Ovary (tissue), 9 donors: ENCODE data around the gene GCN1. TPM values are rescaled to one million over a fixed set of nuclear protein-coding genes. Genes with fewer than 3 reads are reported as not detected.

ENCODE experiments used
- DNase-seq, 5 donors: peaks; one replicate each; pipeline ENCODE4 v3.0.0-alpha.2; 2019 to 2020
- H3K27ac ChIP-seq, 2 donors: fragments of 200-600 bp; one replicate each; pipeline versions ENCODE4 v1.5.1 to v1.8.0; 2019 to 2022
- H3K27me3 ChIP-seq: fragments of 200-600 bp; one replicate; pipeline ENCODE4 v1.8.0; 2022
- H3K36me3 ChIP-seq: fragments of 200-600 bp; sonication (generic); one replicate; pipeline ENCODE4 v1.5.1; 2019
- H3K4me1 ChIP-seq: one replicate; pipeline ENCODE4 v1.8.1; 2013; ENCODE audit warnings: mild to moderate bottlenecking, moderate library complexity; ENCODE audit not compliant: insufficient read depth
- H3K4me3 ChIP-seq: fragments of 200-600 bp; sonication (generic); one replicate; pipeline ENCODE4 v1.5.1; 2017
- H3K9me3 ChIP-seq, 2 donors: fragments of 200-600 bp in 1 of 2; sonication (generic) in 1 of 2; one replicate each; pipeline versions ENCODE4 v1.5.1 to v1.8.1; 2013 to 2019; ENCODE audit warnings: mild to moderate bottlenecking in 1 of 2, moderate library complexity in 1 of 2
- CTCF ChIP-seq, 3 donors: fragments of 450-650 bp in 2 of 3; fragments of 200-600 bp in 1 of 3; IDR thresholded peaks; one replicate each; pipeline versions ENCODE4 v1.5.1 to v1.8.0; 2016 to 2022; ENCODE audit warnings: antibody characterized with exemption in 3 of 3, mild to moderate bottlenecking in 1 of 3
- EP300 ChIP-seq: sonication (generic); formaldehyde crosslinking; IDR thresholded peaks from one replicate; pipeline ENCODE4 v1.6.1; 2017; ENCODE audit warnings: antibody characterized with exemption
- POLR2A ChIP-seq: fragments of 450-650 bp; IDR thresholded peaks from one replicate; pipeline ENCODE4 v1.6.1; 2017; ENCODE audit warnings: antibody characterized with exemption, mild to moderate bottlenecking, moderate library complexity
- WGBS, 3 donors: extraction: QIAGEN DNeasy Blood & Tissue Kit in 1 of 3; methylation state at CpG; one replicate each; pipeline versions ENCODE4 v1.1.5 to v1.1.7; 2013 to 2017; 5-methylcytosine and 5-hydroxymethylcytosine counted together
- intact Hi-C, 4 donors: fragments of 100-400 bp; cut with DNase I; formaldehyde crosslinking; loops; one replicate each; pipeline versions ENCODE4 v1.11.0 to v1.15.1; 2022 to 2023
- polyA plus RNA-seq, 2 donors: library from polyadenylated mRNA; stranded (reverse); fragments of 200-250 nt in 1 of 2; fragments of 350-450 nt in 1 of 2; fragmentation: Illumina TruSeq in 1 of 2; extraction: RNeasy Lipid Tissue Mini Kit (QIAGEN cat#74804) in 1 of 2; gene quantifications; one replicate each; pipeline ENCODE4 v1.2.3, GENCODE V29; 2013 to 2014
- total RNA-seq, 7 donors: library from RNA; depleted of rRNA in 2 of 7; stranded (reverse); fragments of >200 nt in 2 of 7; fragmentation: NEBNext Ultra II Directional in 3 of 7; extraction: Animal tissue kit (Norgen Biotek cat#: 25700) in 3 of 7; gene quantifications; one replicate each; pipeline versions ENCODE4 v1.1.0 to v1.2.4, GENCODE V29; 2016 to 2023
- donor health status: DM: no; HTN: no; CAD: no; lungs with moderate emphysema.
- donor health status: DM: no; HTN: no; CAD: no.
- donor health status: Bipolar disorder and iron deficiency.
- donor health status: DM: yes; HTN: yes; CAD: no.
- donor health status: DM: no; HTN: no; CAD: no.
- donor health status: DM: yes; HTN: yes; CAD: no.

Gene GCN1
- total and polyA plus RNA-seq, 9 donors: 22.6 to 86.2 (median 61.4) TPM

DNA sequence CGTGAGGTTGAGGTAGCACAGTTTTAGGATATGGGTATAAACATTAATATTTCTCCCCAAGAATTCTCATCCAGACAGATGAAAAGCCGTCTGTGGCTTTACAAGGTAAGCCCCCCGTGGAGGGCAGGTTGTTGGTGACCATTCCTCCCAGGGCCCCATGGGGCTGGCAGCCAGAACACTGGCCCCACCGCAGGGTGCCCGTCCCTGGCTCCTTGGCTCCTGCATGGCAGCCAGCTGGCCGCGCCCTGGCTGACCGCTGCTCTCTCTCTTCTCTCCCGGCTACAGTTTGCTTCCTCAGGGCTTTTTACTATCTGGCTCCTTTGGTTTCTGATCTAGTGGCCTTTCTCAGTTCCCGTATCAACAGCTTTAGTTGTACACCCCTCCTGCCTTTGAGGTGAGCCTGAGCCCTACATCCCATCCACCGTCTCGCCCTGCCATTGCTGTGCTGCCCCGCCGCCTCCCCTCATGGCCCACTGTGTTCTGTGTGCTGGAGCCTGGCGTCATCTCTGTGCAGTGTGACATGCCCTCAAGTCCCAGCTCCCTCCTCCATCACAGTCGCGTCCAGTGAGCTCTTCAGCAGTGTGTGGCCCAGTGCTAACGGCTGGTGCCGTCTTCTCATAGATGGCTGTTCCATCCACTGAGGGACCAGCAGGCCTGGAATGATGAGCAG lies 103.8 kb downstream of the GCN1 start:
- no peak overlapping the region for H3K4me3 ChIP-seq
- no peak overlapping the region for H3K27ac ChIP-seq
- TF ChIP-seq CTCF (IDR thresholded peaks at IDR 0.05): no peak
- TF ChIP-seq EP300: no peak
- no peak for TF ChIP-seq POLR2A
- peaks cover 2% of the 10 kb centered on the region for H3K4me1 ChIP-seq
- intact Hi-C loops: no loop called here
- H3K36me3 ChIP-seq: no peaks in the 10 kb centered on the region
- no peaks in the 10 kb centered on the region for H3K9me3 ChIP-seq
- DNase-seq: peak in 1 of 5 donors; percentile 29
- WGBS, 3 donors: 77 to 86% (median 85%) methylated on average over 19 of the region's 19 CpGs
- H3K27me3 ChIP-seq: no peaks in the 10 kb centered on the region

- no peak overlapping the region for H3K4me3 ChIP-seq
- no peaks in the 10 kb centered on the region for H3K36me3 ChIP-seq
- WGBS, 3 donors: 63 to 85% (median 69%) methylated on average over 3 of the region's 3 CpGs
- H3K27ac ChIP-seq: no peak overlapping the region
- peaks cover 2% of the 10 kb centered on the region for H3K4me1 ChIP-seq
- TF ChIP-seq POLR2A (no peak), CTCF (IDR thresholded peaks at IDR 0.05) (no peak), EP300 (no peak)
- H3K27me3 ChIP-seq: no peaks in the 10 kb centered on the region
- intact Hi-C loops: no loop called here
- H3K9me3 ChIP-seq: no peaks in the 10 kb centered on the region
- DNase-seq: no peak
These were observed 104.3 kb downstream of the GCN1 start for GRCh38 chr12:120090206-120090605.

DNA sequence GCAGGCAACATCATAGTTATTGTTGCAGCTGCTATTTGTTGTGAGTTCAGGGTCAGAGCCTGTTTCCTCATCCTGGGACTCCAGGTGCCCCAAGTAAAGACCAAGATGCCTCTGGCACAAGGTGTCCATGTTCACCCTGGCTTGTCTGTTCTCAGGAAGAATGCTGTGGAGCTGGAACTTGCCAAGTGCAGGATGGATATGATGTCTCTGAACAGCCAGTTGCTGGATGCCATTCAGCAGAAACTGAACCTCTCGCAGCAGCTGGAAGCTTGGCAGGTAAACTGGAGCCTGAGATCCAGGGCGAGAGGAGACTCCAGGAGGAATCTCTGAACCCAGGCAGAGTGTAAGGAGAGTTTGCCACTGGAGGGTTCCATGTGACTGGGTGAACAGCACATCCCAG lies 104.7 kb downstream of the GCN1 start:
- H3K36me3 ChIP-seq: no peaks in the 10 kb centered on the region
- no peak for TF ChIP-seq EP300
- TF ChIP-seq CTCF (IDR thresholded peaks at IDR 0.05): no peak
- TF ChIP-seq POLR2A: no peak
- no peak overlapping the region for H3K27ac ChIP-seq
- H3K4me1 ChIP-seq: peaks cover 2% of the 10 kb centered on the region
- no peaks in the 10 kb centered on the region for H3K27me3 ChIP-seq
- H3K9me3 ChIP-seq: no peaks in the 10 kb centered on the region
- intact Hi-C loops: no loop called here
- no peak overlapping the region for H3K4me3 ChIP-seq
- peak in 1 of 5 donors; percentile 20 for DNase-seq
- WGBS, 3 donors: 41 to 63% (median 45%) methylated on average over 2 of the region's 2 CpGs

GRCh38 chr12:120089105-120089504 lies 105.4 kb downstream of the GCN1 start:
- no peak overlapping the region for H3K4me3 ChIP-seq
- no peaks in the 10 kb centered on the region for H3K9me3 ChIP-seq
- DNase-seq: peak in 1 of 5 donors; percentile 21
- peaks cover 2% of the 10 kb centered on the region for H3K4me1 ChIP-seq
- no peak overlapping the region for H3K27ac ChIP-seq
- TF ChIP-seq CTCF (IDR thresholded peaks at IDR 0.05) (no peak), POLR2A (no peak), EP300 (no peak)
- 25 to 32% (median 31%) methylated on average over 8 of the region's 8 CpGs for WGBS, 3 donors
- no peaks in the 10 kb centered on the region for H3K36me3 ChIP-seq
- no peaks in the 10 kb centered on the region for H3K27me3 ChIP-seq
- intact Hi-C loops: no loop called here
